Activated naive CD8-positive, alpha-beta T cell treated with anti-CD3 and anti-CD28 coated beads for 36 hours (primary cell): ENCODE data around the gene ZNF469. TPM values are rescaled to one million over a fixed set of nuclear protein-coding genes. Genes with fewer than 3 reads are reported as not detected.

Experiments used
- DNase-seq: peaks from one replicate; pipeline ENCODE4 v3.0.0; 2021
- H3K27ac Mint-ChIP-seq: one replicate; pipeline ENCODE4 v1.8.0; 2022; ENCODE audit warnings: mild to moderate bottlenecking, moderate library complexity, mixed read lengths
- H3K27me3 Mint-ChIP-seq: one replicate; pipeline ENCODE4 v1.8.0; 2022; ENCODE audit warnings: mild to moderate bottlenecking, mixed read lengths
- H3K36me3 Mint-ChIP-seq: one replicate; pipeline ENCODE4 v1.8.0; 2021; ENCODE audit warnings: mild to moderate bottlenecking, mixed read lengths
- H3K4me1 Mint-ChIP-seq: one replicate; pipeline ENCODE4 v1.8.0; 2021; ENCODE audit warnings: mixed read lengths
- H3K4me3 Mint-ChIP-seq: one replicate; pipeline ENCODE4 v1.8.0; 2022; ENCODE audit warnings: mild to moderate bottlenecking, moderate library complexity, mixed read lengths
- H3K9me3 Mint-ChIP-seq: one replicate; pipeline ENCODE4 v1.8.0; 2022; ENCODE audit warnings: mixed read lengths
- total RNA-seq, 2 experiments: library from RNA; stranded (reverse); gene quantifications; one replicate each; pipeline ENCODE4 v1.2.3, GENCODE V29; 2021

Gene ZNF469
- total RNA-seq, 2 experiments from 2014 or later, result 1.2 to 1.3 TPM

DNA sequence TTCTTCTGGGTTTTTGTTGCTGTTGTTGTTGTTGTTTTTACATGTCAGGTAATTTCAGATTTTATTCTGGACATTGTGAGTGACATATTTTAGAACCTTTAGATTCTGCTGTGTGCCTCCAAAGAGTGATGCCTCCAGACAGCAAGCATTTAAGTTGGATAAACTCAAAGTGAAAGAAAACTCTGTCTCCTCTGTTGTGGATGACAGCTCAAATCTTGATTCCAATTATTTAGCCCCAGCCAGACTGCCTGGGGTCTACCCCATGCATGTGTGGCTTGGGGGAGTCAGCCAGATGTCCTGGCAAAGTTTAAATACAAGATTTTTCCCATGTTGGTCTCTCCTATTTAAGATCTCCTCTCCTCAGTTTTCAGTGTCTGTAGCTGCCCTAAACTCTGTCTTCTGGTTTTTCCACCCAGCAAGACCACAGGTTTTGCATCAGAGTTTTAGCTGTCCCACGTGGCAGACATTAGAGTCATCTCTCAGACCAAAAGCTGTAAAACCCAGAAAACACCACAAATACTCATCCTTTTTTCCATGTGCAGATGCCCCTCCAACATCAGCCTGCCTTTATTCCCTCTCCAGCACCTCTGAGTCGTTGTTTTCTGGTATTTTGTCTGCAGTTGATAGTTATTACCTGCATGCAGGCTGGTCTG, 19.4 kb upstream of the ZNF469 start:
- no peak for DNase-seq
- Mint-ChIP-seq H3K4me3 (no peak overlapping the region), H3K4me1 (no peaks in the 10 kb centered on the region), H3K9me3 (peaks cover 4% of the 10 kb centered on the region), H3K27me3 (peaks cover 31% of the 10 kb centered on the region), H3K36me3 (no peaks in the 10 kb centered on the region), H3K27ac (no peak overlapping the region)

DNA sequence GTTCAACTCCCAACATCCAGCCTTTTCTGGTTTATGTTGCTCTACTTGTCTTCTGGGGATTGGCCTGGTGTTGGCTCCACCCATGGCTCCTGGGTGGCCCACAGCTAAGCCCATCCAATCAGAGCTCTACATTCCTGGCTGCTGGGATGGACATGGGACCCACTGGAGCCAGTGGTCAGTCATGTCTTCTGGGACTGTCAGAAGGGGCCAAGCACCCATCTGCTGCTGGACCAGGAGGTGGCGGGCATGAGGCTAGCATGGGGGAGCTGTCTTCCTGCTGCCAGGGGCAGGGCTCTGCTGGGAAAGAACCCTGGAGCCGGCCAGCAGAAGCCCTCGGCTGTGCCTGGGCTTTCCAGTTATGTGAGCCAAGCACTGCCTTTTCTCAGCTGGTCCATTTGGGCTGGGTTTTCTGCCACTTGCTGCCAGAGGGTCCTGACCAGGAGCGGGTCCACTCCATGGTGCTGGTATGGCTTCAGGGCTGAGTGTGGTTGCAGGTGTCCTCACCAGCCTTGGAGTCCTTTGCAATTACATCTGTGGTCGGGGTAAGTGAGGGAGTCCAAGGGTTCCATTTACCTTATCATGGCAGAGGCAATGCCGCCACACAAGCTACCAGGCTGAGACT, 17.4 kb upstream of the ZNF469 start:
- no peak for DNase-seq
- no peaks in the 10 kb centered on the region for H3K4me1 Mint-ChIP-seq
- H3K4me3 Mint-ChIP-seq, result no peak overlapping the region
- H3K27ac Mint-ChIP-seq, result no peak overlapping the region
- peaks cover 25% of the 10 kb centered on the region for H3K27me3 Mint-ChIP-seq
- no peaks in the 10 kb centered on the region for H3K36me3 Mint-ChIP-seq
- H3K9me3 Mint-ChIP-seq, result peaks cover 4% of the 10 kb centered on the region

DNA sequence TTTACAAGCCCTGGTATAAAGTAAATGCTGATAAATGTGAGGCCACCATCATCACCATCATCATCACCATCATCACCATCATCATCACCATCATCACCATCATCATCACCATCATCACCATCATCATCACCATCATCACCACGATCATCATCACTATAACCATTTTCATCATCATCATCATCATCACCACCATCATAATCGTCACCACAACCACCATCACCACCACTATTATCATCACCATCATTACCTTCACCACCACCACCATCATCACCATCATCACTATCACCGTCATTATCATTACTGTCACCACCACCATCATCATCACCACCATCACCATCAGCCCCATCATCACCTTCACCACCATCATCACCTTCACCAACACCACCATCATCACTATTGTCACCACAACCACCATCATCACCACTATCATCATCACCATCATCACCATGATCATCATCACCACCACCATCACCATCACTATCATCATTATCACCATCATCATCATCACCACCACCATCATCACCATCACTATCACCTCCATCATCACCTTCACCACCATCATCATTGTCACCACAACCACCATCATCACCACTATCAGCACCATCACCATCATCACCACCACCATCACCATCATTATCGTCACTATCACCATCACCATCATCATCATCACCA, 16.6 kb upstream of the ZNF469 start:
- H3K9me3 Mint-ChIP-seq, result peaks cover 4% of the 10 kb centered on the region
- H3K36me3 Mint-ChIP-seq, result no peaks in the 10 kb centered on the region
- no peak overlapping the region for H3K27ac Mint-ChIP-seq
- peaks cover 25% of the 10 kb centered on the region for H3K27me3 Mint-ChIP-seq
- no peak overlapping the region for H3K4me3 Mint-ChIP-seq
- DNase-seq, result no peak
- H3K4me1 Mint-ChIP-seq, result no peaks in the 10 kb centered on the region

DNA sequence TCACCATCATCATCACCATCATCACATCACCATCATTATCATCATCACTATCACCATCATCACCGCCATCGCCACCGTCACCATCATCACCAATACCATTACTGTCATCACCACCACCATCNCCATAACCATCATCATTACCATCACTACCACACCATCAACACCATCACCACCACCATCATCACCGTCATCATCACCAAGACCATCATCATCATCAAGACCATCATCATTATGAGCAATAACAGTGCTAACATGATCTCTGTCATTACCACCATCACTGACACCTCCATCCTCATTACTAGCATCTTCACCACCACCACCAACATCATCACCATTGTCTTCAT, 16.1 kb upstream of the ZNF469 start:
- H3K27me3 Mint-ChIP-seq, result peaks cover 22% of the 10 kb centered on the region
- H3K4me1 Mint-ChIP-seq, result no peaks in the 10 kb centered on the region
- no peak overlapping the region for H3K27ac Mint-ChIP-seq
- no peak for DNase-seq
- H3K4me3 Mint-ChIP-seq, result no peak overlapping the region
- H3K9me3 Mint-ChIP-seq, result peaks cover 4% of the 10 kb centered on the region
- H3K36me3 Mint-ChIP-seq, result no peaks in the 10 kb centered on the region

DNA sequence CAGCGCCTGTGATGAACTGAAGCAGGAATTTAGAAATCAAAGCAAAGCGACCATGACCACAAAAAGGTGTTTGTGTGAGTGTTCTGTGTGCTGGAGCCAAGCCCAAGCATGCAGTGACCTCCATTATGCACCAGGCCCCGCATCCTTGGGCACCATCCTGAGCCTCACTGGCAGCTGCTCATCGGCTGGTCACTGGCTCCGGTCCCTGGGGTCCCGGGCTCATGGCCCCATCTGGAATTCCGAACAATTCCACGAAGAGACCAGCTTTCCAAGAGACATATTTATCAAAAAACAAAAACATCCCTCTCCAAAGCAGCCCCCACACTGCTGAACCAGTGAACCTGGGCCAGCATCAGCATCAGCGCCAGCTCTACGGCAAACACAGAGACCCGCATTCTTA, 15.2 kb upstream of the ZNF469 start:
- Mint-ChIP-seq H3K27me3 (peaks cover 15% of the 10 kb centered on the region), H3K9me3 (peaks cover 4% of the 10 kb centered on the region), H3K36me3 (no peaks in the 10 kb centered on the region), H3K27ac (no peak overlapping the region), H3K4me3 (no peak overlapping the region), H3K4me1 (no peaks in the 10 kb centered on the region)
- no peak for DNase-seq

DNA sequence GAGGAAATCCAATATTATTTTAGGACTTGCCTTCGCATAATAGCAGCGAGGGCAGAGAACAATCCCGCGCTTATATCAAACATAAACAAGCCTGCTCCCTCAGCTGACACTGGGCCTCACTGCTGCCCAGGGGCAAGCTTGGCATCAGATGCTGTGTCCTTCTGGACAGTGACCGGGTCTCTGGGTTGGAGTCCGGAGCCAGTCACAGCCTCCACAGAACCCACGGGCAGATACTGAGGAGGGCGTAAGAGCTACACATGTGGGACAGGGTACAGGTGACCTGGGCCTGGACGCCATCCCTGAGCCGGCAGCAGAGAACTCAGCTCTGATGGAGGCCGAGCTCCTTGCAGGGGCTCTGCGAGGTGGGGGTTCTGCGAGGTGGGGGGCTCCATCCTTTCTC, 14.7 kb upstream of the ZNF469 start:
- Mint-ChIP-seq H3K4me1 (no peaks in the 10 kb centered on the region), H3K27ac (no peak overlapping the region), H3K4me3 (no peak overlapping the region), H3K9me3 (peaks cover 4% of the 10 kb centered on the region), H3K36me3 (no peaks in the 10 kb centered on the region), H3K27me3 (peaks cover 10% of the 10 kb centered on the region)
- no peak for DNase-seq

DNA sequence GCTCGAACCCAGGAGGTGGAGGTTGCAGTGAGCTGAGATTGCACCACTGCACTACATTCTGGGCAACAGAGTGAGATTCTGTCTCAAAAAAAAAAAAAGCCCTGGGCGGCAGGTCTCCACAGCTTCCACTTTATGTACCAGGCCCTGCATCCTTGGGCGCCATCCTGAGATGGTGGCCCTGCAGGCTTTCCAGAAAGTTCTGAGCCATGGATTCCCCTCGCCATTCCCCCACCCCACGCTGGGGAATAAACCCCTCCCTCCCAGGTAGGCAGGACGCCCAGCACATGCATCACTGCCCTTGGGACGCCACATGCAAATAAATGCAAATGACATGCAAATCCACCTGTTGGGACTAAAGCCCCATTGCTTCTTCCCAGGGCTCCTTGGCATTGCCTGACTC, 13.8 kb upstream of the ZNF469 start:
- H3K27ac Mint-ChIP-seq, result no peak overlapping the region
- DNase-seq, result no peak
- H3K9me3 Mint-ChIP-seq, result no peaks in the 10 kb centered on the region
- H3K27me3 Mint-ChIP-seq, result peaks cover 1% of the 10 kb centered on the region
- no peaks in the 10 kb centered on the region for H3K4me1 Mint-ChIP-seq
- H3K36me3 Mint-ChIP-seq, result no peaks in the 10 kb centered on the region
- no peak overlapping the region for H3K4me3 Mint-ChIP-seq

DNA sequence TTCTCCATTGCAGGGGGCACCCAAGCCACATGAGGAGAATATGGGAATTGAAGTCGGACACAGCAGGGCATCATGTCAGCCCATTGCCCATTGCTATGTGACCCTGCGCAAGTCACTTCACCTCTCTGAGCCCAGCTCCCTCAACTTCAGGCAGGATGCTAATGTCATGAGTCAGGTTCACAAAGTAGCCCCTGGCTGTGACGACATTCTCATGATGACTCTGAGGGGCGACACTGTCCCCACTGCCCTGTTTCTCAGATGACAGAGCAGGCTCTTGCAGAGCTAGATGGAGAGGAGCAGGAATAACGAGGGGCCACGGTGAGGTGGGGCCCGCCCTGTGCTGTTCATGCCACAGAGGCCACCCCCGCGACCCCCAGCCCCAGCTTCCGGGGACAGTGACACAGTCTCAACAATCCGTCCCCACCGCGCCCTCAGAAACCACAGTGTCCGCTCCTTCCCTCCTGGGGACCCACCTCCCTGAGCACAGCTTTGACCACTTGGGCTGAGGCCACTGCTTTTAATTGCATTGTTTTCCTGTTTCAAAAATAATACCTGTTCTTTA, 13.2 kb upstream of the ZNF469 start:
- H3K4me1 Mint-ChIP-seq, result no peaks in the 10 kb centered on the region
- no peaks in the 10 kb centered on the region for H3K9me3 Mint-ChIP-seq
- H3K27ac Mint-ChIP-seq, result no peak overlapping the region
- DNase-seq, result no peak
- H3K27me3 Mint-ChIP-seq, result no peaks in the 10 kb centered on the region
- no peak overlapping the region for H3K4me3 Mint-ChIP-seq
- no peaks in the 10 kb centered on the region for H3K36me3 Mint-ChIP-seq

DNA sequence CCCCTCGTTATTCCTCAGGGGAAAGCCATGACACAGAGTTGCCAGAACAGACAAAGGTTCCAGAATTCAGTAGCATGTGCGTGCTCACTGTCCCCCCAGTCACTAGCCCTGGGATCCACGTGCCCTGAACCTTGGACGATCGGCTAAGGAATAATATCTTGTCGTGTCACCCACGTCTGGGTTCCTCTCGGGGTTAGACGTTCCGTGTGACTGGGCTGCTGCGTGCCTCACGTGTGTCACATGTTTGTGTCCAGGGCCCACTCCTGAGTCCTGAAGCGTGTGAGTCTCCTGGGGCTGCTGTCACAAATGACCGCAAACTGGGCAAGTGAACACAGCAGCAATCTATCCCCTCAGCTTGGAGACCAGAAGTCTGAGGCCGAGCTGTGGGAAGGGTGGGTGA, 12.4 kb upstream of the ZNF469 start:
- DNase-seq, result no peak
- Mint-ChIP-seq H3K9me3 (no peaks in the 10 kb centered on the region), H3K27ac (no peak overlapping the region), H3K4me3 (no peak overlapping the region), H3K36me3 (no peaks in the 10 kb centered on the region), H3K4me1 (no peaks in the 10 kb centered on the region), H3K27me3 (no peaks in the 10 kb centered on the region)

DNA sequence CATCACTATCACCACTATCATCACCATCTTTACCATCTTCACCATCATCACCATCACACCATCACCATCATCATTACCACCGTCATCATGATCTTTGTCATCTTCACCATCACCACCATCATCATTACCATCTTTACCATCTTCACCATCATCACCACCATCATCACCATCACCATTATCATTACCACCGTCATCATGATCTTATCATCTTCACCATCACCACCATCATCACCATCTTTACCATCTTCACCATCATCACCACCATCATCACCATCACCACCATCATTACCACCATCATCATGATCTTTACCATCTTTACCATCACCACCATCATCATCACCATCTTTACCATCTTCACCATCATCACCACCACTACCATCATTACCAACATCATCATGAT, 10.2 kb upstream of the ZNF469 start:
- no peak overlapping the region for H3K4me3 Mint-ChIP-seq
- H3K4me1 Mint-ChIP-seq, result no peaks in the 10 kb centered on the region
- no peak overlapping the region for H3K27ac Mint-ChIP-seq
- H3K36me3 Mint-ChIP-seq, result no peaks in the 10 kb centered on the region
- H3K27me3 Mint-ChIP-seq, result no peaks in the 10 kb centered on the region
- H3K9me3 Mint-ChIP-seq, result no peaks in the 10 kb centered on the region
- no peak for DNase-seq

DNA sequence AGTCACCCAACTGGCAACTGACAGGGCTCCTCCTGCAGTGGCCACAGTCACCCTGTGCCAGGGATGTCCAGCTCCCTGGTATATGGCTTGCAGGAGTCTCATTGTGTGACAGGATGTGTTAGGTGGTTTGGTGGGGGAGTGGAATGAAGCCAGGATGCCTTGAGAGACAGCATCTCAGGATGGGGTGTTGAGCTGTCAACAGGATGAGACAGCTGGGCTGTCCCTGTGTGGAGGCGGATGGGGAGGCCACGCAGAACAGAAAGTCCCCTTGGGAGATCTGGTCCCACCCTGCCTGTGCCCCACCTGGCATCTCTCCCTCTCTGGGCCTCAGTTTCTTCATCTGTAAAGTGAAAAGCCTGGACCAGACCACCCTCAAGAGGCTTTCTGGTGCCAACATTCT, 9.5 kb upstream of the ZNF469 start:
- no peaks in the 10 kb centered on the region for H3K27me3 Mint-ChIP-seq
- H3K9me3 Mint-ChIP-seq, result no peaks in the 10 kb centered on the region
- H3K27ac Mint-ChIP-seq, result no peak overlapping the region
- DNase-seq, result no peak
- no peak overlapping the region for H3K4me3 Mint-ChIP-seq
- no peaks in the 10 kb centered on the region for H3K36me3 Mint-ChIP-seq
- no peaks in the 10 kb centered on the region for H3K4me1 Mint-ChIP-seq

DNA sequence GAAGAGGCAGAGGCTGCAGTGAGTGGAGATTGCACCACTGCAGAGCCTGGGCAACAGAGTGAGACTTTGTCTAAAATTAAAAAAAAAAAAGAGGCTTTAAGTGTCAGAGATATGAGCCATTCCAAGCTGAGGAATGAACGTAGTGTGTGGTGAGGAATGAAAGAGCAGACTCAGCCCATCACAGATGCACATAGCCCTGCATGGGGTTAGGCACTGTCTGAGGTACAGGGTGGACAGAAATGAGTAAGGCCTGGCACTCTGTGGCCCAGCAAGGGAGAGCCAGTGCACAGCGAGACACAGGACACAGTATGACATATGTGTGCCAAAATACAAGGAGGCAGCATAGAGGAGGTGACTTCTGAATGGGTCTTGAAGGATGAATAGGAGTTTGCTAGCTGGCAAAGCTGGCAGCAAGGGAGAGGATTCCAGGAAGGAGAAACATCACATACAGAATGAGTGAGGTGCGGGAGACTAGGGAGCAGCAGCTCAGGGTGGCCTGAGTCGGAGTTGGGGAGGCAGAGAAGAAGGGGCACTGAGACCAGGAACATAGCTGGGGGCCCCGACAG, 8.7 kb upstream of the ZNF469 start:
- DNase-seq, result no peak
- H3K4me3 Mint-ChIP-seq, result no peak overlapping the region
- no peaks in the 10 kb centered on the region for H3K27me3 Mint-ChIP-seq
- H3K4me1 Mint-ChIP-seq, result no peaks in the 10 kb centered on the region
- H3K27ac Mint-ChIP-seq, result no peak overlapping the region
- H3K9me3 Mint-ChIP-seq, result no peaks in the 10 kb centered on the region
- H3K36me3 Mint-ChIP-seq, result no peaks in the 10 kb centered on the region

DNA sequence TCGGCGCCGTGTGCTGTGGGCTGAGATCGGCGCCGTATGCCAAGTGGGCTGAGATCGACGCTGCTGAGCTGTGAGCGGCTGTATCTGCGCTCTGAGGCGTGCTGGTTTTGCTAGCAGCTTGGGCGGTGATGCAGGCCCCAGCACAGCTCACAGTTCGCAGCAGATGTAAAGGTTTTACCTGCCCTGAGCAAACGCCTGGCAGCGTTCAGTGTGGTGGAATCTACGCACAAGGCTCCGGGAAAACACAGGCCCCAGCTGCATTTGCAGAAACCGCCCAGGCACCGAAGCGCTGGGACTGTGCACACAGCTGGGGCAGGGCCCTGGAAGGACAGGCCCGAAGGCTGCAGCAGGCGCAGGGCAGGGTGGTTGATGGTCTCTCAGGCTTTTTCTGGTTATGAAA, 8.0 kb upstream of the ZNF469 start:
- H3K27ac Mint-ChIP-seq, result no peak overlapping the region
- DNase-seq, result no peak
- H3K4me1 Mint-ChIP-seq, result no peaks in the 10 kb centered on the region
- no peaks in the 10 kb centered on the region for H3K27me3 Mint-ChIP-seq
- H3K9me3 Mint-ChIP-seq, result no peaks in the 10 kb centered on the region
- no peaks in the 10 kb centered on the region for H3K36me3 Mint-ChIP-seq
- H3K4me3 Mint-ChIP-seq, result no peak overlapping the region

DNA sequence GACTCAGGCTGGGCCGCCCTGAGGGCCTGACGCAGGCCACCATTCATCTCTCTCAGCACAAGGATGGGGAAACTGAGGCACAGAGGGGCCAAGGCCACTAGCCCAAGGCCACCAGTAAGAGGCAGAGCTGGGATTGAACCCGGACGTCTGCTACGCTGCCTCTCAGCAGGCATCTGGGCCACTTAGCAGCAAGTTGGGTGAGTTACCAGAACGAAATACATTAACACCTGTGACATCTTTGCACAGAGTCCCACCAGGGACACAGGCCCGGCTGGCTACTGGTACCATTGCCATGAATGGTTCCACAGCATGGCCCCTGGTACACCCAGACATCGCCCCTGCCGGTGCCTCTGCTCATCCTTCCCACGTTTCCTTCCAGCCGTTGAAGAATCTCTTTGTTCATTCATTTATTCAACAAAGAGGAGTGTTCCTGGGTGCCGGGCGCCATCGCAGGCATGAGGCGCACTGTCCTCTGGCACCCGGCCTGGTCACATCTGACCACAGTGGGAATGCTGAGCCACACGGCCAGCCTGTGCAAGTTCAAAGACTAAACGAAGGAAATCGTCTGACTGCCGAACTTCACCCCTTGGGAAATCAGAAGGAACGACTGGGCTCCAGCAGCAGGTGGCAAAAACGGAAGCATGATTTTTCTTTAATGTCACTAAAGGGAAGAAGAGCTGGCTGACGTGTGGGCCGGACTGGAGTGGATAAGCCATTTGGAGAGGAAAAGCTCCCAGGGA, 7.4 kb upstream of the ZNF469 start:
- H3K27me3 Mint-ChIP-seq, result no peaks in the 10 kb centered on the region
- H3K36me3 Mint-ChIP-seq, result no peaks in the 10 kb centered on the region
- no peak overlapping the region for H3K4me3 Mint-ChIP-seq
- H3K9me3 Mint-ChIP-seq, result no peaks in the 10 kb centered on the region
- no peak overlapping the region for H3K27ac Mint-ChIP-seq
- DNase-seq, result no peak
- H3K4me1 Mint-ChIP-seq, result no peaks in the 10 kb centered on the region
